ENCODE measurements around the gene PANX3.

Gene PANX3

GRCh38 chr11:124669193-124669592 lies 58.0 kb downstream of the PANX3 start:
- no peak overlapping the region for H3K27ac ChIP-seq
- TF ChIP-seq ZFX (IDR thresholded peaks at IDR 0.05; ENCODE audit: borderline replicate concordance) (no peak), CTCF (IDR thresholded peaks at IDR 0.05) (peak; percentile 91)

Measured in 22Rv1 (cell line).